GM21737 (cell line): ENCODE measurements around the gene BET1L.
A peak's percentile ranks its signal among the peaks of the same experiment; 100 is the strongest.
"Not testable (repeated sequence)": the region's sequence is repeated elsewhere in the genome, so short reads cannot be mapped to it uniquely, and the experiment has no call there.

ENCODE experiments used
- ATAC-seq: cut with Tn5 transposase; IDR thresholded peaks from one replicate; pipeline ENCODE4 v1.9.1; 2021; ENCODE audit warnings: mild to moderate bottlenecking, moderate library complexity; ENCODE audit not compliant: unreplicated experiment

Gene BET1L

DNA sequence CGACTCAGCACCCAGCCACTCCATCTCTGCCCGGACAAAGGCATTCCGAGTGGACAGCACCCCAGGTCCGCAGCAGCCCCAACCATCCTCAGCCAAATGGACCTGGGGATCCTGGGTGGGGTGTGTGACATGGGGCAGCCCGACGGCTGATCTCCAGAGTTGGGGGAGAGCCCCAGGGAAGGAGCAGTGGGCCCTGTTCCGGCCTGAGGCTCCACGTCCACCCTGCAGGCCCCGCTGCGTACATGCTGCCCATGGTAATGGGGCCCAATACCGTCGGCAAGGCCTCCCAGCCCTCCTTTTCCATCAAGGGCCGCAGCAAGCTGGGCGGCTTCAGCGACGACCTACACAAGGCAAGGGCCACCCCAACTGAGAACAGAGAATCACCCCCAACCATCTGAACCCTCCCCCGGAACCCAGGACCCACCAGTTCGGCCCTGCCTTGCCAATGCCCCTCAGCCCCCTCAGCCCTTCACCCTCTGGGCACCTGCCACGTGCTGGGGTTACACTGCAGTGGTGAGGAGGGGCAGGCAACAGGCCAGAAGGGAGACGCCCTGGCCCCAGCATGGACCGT lies 8.9 kb downstream of the BET1L start:
- ATAC-seq: no peak

DNA sequence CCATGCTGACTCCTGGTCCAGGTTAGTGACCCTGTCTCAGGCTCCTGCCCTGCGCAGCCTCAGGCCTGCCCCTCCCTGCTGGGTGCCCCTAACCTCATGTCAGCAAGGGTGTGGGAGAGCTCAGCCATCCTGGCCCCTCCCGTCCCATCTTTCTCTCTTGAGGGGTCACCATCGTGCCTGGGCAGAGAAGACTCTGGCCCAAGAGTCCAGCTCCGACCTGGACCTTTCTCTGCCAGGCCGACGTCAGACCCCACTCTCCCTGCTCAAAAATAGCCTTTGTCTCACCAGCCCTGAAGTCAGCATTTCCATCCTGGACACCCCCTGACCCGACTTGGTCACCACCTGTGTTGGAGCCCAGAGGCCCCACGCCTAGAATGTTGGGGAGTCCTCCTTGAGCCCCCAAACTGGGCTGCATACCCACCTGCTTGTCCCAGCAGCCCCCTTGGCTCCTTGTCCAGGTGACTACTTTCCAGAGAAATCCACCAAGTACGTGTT lies 9.4 kb downstream of the BET1L start:
- no peak for ATAC-seq

DNA sequence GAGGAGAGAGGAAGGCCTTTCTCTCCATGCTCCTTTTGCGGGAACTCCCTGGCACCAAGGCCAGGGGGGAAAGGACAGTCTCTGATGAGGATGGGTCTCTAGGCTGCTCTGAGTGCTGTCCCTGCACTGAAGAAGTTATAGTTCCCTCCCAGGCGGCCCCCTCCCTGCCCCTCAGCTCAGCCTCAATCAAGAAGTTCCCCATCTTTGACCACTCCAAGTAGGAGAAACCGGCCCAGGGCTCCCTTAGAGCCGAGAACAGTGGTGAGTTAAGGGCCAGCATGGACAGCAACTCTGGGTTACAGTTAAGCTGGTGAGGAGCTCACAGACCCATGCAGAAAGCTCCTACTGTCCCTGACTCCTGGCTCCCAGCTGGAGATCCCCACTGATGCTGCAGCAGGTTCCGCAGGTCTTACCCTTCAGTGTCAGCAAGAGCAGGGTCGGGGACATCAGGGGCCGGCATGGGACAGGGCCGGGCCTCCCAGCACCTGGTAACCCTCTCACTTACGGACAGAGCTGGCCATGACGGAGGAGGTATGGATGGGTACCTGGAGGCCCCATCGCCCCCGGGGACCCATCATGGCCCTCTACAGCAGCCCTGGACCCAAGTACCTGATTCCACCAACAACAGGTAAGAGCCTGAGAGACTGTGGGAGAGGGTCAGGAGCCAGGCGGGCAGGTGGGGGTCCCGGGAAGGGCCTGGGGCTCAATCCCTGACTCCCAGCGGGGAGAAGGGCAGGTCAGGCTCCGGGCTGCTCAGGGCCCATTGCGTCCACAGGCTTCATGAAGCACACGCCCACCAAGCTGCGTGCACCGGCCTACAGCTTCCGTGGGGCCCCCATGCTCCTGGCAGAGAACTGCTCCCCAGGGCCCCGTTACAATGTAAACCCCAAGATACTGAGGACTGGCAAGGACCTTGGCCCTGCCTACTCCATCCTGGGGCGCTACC lies 10.1 kb downstream of the BET1L start:
- no peak for ATAC-seq

DNA sequence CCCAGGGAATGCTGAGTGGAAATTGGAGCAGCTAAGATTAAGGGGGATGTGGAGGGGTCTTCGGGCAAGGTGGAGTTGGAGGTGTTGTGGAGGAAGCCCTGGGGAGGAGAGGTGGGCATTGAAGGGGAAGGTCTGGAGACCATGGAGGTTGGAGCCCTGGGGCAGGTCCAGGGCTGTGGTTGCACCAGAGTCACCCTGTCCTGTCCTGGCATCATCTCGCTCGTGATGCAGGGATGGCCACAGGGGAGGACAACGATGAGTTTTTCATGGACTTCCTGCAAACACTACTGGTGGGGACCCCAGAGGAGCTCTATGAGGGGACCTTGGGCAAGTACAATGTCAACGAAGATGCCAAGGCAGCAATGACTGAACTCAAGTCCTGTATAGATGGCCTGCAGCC lies 13.7 kb downstream of the BET1L start:
- ATAC-seq: not testable (repeated sequence)

DNA sequence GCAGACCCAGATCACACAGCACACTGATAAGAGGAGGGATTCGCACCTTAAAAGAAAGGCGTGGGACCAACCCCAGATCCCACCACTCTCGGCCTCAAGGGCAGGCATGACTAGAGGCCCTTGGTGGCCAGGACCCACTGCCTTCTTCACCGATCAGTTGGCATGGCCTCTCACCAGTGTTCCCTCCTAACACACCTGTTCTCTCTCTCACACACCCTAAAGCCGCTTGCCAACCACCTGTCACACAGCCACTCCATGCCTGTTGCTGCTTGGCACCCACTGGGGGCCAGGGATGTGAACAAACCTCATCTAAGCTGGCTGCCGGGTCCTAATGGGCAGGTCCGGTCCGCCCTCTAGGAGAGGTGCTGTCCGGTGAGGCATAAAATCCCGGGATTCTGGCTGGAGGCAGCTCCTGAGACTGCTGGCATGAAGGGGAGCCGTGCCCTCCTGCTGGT lies 14.5 kb downstream of the BET1L start, which contains the start of gene SCGB1C1:
Gene SCGB1C1 (plus strand): TSS at position 405 of the 455 bp plus-strand sequence. CDS start 22 bp downstream, at position 427.
- ATAC-seq: not testable (repeated sequence)

DNA sequence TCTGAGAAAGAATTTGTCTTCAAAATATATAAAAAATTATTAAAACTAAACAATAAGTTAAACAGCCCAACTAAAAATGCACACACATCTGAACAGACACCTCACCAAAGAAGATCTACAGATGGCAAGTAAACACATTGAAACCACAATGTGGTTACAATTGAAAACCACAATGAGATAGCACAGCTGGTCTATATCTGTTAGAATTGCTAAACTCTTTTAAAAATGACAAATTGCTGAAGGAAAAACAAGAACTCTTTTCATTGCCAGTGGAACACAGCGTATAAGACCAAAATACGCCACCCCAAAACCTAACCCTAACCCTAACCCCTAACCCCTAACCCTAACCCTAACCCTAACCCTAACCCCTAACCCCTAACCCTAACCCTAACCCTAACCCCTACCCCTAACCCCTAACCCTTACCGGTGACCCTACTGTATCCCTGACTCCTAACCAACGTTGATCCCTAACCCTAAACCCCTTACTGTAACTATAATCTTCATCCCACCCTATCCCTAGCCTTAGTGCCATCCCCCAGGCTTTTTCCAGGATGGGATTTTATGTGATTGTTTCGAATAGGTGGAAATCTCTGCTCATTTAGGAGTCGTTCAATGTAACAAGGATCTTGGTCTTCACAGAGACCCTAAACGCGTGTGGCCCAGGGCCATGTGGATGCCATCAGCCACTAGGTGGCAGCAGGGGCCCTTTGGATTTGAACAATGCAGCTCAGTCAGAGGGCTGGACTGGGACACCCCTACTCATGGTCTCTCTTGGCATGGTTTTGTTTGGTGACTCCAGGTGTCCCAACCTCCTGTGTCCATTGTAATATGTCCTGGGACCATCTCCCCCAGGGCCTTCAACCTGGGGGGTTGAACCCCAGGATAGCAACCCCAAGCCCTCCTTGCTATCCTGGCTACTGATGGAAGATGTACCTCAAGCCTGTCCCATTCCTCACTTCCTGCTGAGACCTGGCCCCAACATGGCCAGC lies 15.4 kb downstream of the BET1L start:
- not testable (repeated sequence) for ATAC-seq

DNA sequence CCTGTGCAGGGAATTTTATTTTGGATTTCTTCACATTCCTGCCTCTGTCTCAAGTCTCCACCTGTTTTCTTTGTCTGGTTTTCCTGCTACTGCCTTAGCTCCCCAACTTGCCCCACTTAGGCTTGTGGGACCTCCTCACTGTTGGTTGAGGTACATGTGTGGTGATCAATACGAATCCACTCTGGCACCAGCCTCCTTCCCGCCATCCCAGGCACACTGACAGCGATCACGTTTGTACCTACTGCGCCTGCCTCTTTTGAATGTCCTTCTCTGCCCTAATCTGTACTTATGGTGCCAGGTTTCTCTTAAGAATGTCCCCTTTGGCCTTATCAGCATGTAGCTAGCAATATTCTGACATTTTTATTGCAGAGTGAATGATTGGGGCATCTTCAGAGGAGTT lies 16.7 kb downstream of the BET1L start:
- ATAC-seq: not testable (repeated sequence)

DNA sequence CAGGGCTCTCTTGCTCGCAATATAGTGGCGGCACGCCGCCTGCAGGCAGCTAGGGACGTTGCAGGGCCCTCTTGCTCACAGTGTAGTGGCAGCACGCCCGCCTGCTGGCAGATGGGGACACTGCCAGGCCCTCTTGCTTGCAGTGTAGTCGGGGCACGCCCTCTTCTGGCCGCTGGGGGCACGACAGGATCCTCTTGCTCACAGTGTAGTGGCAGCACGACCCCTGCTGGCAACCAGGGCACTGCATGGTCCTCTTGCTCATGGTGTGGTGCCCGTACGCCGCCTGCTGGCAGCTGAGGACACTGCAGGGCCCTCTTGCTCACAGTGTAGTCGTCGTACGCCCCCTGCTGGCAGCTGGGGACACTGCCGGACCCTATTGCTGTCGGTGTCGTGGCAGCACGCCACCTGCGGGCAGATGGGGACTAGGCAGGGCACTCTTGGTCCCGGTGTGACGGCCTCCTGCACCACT lies 17.3 kb downstream of the BET1L start:
- ATAC-seq: peak; percentile 79

DNA sequence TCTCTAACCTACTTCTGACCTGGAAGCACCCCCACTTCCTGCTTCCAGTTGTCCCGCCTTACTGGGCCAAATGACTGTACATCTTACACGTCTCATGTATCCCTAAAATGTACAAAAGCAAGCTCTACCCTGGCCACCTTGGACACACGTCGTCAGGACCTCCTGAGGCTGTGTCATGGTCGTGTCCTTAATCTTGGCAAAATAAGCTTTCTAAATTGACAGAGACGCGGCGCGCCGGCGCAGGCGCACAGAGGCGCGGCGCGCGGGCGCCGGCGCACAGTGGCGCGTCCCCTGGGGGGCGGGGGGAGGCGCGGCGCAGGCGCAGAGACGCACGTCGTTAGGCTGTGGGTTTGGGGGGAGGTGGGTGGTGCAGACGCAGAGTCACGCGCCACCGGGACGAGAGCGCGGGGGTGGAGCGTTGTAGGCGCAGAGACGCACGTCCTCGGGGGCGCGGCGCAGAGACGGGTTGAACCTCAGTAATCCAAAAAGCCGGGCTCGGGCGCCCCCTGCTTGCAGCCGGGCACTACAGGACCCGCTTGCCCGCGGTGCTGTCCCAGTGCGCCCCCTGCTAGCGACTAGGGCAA lies 17.9 kb downstream of the BET1L start:
- peak; percentile 7 for ATAC-seq

DNA sequence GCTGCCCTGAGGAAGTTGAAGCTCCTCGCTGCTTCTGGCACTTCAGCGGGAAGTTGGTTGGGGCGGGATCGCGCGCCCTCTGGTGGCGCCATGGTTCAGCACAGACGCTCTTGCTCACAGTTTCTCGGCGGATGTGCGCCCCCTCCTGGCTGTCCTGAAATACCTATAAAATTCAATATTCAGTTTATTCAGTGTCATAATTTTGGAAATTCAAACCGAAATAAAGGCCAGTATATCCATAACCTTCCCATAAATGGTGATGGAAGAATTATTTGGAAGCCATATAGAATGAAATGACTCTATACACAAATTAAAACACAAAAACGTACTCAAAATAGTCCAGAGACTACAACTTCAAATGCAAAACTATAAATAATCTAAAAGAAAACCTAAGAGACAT lies 27.0 kb downstream of the BET1L start:
- ATAC-seq: not testable (repeated sequence)
